Left lobe of liver (tissue), 2 donors: ENCODE data around the gene HAUS7. TPM values are rescaled to one million over a fixed set of nuclear protein-coding genes. Genes with fewer than 3 reads are reported as not detected.

Source experiments
- ATAC-seq: fragments of 200-7000 bp; cut with Tn5 transposase; one replicate; pipeline ENCODE4 v1.9.1; 2020; ENCODE audit warnings: mild to moderate bottlenecking, moderate library complexity
- DNase-seq: peaks from one replicate; pipeline ENCODE4 v3.0.0-alpha.2; 2020; ENCODE audit warnings: low spot score
- total RNA-seq: library from RNA; stranded (reverse); gene quantifications from one replicate; pipeline ENCODE4 v1.2.1, GENCODE V29; 2021
- donor health status: DM: no; HTN: no; CAD: no; lungs with moderate emphysema.
- donor health status: DM: no; HTN: yes; CAD: no.

Gene HAUS7
- total RNA-seq, 1 donor from 2014 or later = 11.2 TPM

- ATAC-seq = no peak
- DNase-seq = no peak
These were observed 28.4 kb downstream of the HAUS7 start for GRCh38 chrX:153441981-153442380.

GRCh38 chrX:153441296-153441695, 29.1 kb downstream of the HAUS7 start:
- DNase-seq (no peak), ATAC-seq (no peak)

DNA sequence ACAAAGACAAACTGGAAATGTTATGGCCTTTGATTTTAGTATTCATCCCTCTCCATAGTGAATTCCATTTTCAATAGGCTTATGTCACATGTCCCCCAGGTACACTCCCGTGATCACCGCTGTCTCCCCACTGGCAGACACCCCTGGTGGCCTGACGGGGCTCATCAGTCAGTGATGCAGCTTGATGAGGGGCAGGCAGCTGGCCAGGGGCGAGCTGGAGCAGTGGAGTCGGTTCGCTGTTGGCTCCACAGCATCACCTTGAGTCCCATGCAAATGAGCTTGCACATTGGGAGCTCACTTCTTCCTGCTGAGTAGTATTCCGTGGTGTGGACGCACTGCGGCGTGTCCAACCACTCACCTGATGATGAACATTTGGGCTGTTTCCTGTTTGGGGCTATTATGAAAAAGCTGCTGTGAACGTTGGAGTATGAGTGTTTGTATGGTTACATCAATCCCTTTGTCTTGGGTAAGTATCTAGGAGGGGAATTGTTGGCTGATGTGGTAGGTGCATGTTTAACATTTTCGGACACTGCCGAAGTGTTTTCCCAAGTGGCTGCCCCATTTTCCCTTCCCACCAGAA, 29.7 kb downstream of the HAUS7 start:
- no peak for ATAC-seq
- DNase-seq = no peak

DNA sequence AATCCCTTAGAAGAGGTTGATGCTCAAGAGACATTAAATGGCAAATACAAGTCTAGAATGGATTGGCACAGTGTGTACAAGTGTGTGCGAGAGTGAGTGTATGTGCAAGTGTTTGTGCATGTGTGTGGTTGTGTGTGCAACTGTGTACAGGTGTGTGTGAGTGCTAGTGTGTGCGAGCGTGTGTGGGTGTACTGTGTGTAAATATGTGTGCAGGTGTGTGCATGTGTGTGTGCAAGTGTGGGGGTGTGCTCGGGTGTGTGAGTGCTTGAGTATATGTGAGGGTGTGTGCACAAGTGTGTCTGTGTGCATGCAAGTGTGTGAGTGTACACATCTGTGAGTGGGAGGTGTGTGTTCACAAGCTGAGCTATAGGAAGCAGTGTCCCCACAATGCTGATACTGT, 30.4 kb downstream of the HAUS7 start:
- DNase-seq = no peak
- no peak for ATAC-seq

- DNase-seq (no peak), ATAC-seq (peak; percentile 73)
These were observed 31.8 kb downstream of the HAUS7 start for GRCh38 chrX:153438532-153438931.

DNA sequence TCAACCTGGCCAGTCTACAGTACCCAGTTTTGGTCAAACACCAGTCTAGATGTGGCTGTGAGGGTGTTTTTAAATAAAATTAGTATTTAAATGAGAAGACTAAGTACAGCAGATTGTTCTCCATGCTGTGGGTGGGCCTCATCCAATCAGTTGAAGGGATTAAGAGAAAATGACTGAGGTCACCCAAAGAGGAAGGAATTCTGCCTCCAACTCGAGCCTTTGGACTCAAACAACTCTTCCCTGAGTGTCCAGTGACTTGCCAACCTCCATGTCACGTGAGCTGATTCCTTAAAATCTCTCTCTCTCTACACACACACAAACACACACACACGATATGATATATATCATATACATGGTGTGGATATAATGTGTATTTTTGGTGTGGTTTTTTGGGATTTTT, 34.5 kb downstream of the HAUS7 start:
- no peak for ATAC-seq
- DNase-seq = no peak

DNA sequence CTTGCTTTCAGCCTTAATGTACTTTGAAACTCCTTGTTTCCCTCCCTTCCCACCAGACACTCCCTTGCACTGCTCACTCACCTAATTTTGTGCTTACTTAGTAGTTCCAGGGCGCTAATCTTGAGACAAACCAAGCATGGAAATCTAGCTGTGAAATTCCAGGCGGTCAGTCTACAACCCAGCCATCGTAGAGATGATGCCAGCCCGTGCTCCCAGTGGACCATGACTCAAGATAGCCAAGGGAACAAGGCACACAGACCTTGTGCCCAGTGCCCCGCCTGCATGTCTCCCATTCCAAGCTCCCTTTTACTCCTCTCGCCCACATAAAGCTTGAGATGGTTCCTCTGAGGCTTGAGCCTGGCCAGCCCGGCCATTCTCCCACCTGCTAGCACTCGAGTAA, 35.6 kb downstream of the HAUS7 start:
- ATAC-seq = no peak
- DNase-seq = no peak

- ATAC-seq = no peak
- no peak for DNase-seq
These were observed 36.5 kb downstream of the HAUS7 start for GRCh38 chrX:153433781-153434285.

DNA sequence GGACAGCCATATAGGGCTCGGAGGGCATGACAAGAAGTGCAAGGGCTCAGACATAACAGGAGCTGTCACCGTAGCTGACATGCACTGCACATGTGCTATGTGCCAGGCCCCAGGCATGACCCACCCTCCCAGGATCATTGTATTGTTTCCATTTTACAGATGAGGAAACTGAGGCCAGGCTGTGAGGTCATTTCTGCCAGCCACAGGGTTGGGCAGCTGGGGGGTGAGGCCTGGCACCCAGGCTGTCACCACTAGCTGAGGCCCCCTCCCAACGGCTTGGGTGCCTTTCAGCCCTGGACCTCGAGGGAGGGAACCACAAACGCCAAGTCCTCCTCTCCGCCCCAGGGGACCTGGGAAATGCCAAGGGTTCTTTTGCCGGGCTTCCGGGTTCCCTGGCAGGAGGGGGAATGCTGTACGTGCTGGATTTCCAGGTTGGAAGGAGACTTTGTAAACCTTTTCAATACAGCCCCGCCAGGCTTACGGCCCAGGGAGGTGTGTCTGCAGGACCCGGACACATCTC, 37.2 kb downstream of the HAUS7 start:
- ATAC-seq = no peak
- no peak for DNase-seq

DNA sequence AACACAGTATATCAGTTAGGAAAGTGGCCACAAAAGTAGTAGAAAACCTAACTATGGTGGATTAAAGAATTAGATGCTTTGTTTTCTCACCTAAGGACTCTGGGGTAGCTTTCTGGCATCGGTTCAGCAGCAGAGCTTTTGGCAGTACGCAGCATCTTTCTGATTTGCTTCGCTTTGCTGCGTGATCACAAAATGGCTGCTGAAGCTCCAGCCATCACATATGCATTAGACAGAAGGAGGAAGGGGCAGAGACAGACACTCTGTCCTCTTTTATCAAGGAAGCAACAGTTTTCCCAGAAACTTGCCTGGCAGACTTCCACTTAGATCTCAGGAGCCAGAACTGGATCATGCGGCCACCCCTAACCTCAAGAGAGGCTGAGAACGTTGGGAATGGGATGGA, 39.6 kb downstream of the HAUS7 start:
- no peak for DNase-seq

GRCh38 chrX:153426204-153426603, 44.2 kb downstream of the HAUS7 start:
- no peak for ATAC-seq
- DNase-seq = no peak

More for the DNA sequence above, 39.6 kb downstream of the HAUS7 start:
- no peak for ATAC-seq

DNA sequence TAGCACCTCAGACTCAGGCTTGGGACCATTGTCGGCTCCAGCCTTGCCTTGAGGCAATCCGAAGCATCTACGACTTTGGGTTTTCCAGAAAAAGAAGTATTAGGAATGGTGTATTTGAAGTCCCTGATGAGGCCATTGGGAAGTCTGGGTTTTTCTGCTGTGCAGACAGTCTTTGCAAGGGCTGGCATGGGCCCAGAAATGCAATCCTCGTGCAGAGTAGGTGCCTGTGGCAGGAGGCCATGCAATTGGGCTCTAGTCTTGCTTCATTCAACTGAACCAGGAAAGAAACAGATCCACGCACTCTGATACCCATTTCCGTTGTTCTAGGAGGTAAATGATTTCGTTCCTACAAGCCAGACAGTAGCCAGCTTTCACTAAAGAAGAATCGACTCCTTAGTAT, 46.7 kb downstream of the HAUS7 start:
- ATAC-seq (peak; percentile 80), DNase-seq (peak; percentile 70)

DNA sequence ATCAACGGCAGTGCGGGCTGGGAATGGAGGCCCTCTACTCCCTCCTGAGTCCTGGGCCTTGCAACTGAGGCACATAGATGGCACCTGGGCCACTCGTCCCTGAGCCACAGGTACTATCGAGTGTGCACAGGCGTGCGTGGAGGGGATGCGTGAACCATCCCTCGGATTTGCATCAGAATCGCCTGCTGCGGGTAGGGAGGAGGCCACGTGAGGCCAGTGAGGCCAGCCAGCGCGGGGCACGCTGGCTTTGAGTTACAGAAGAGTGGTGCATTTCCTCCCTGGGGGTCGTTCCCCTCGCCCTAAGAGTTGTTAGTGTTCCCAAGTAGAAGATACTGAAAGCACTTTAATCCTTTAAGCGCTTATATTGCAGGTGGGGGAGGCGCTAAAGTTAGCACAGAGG, 48.5 kb downstream of the HAUS7 start:
- DNase-seq = no peak
- no peak for ATAC-seq

DNA sequence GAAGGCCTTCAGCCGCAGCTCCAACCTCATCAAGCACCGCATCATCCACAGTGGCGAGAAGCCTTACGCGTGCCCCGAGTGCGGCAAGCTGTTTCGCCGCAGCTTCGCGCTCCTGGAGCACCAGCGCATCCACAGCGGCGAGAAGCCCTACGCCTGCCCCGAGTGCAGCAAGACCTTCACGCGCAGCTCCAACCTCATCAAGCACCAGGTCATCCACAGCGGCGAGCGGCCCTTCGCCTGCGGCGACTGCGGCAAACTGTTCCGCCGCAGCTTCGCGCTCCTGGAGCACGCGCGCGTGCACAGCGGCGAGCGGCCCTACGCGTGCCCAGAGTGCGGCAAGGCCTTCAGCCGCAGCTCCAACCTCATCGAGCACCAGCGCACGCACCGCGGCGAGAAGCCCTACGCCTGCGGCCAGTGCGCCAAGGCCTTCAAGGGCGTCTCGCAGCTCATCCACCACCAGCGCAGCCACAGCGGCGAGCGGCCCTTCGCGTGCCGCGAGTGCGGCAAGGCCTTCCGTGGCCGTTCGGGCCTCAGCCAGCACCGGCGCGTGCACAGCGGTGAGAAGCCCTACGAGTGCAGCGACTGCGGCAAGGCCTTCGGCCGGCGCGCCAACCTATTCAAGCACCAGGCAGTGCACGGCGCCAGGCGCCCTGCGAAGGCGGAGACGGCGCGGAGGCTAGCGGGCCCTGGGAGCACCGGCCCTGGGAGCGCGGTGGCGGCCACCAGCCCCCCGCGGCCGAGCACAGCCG, 49.4 kb downstream of the HAUS7 start:
- DNase-seq (no peak), ATAC-seq (no peak)

GRCh38 chrX:153417637-153418036, 52.7 kb downstream of the HAUS7 start:
- DNase-seq (no peak), ATAC-seq (no peak)

GRCh38 chrX:153416781-153417450, 53.5 kb downstream of the HAUS7 start:
- no peak for ATAC-seq
- no peak for DNase-seq

DNA sequence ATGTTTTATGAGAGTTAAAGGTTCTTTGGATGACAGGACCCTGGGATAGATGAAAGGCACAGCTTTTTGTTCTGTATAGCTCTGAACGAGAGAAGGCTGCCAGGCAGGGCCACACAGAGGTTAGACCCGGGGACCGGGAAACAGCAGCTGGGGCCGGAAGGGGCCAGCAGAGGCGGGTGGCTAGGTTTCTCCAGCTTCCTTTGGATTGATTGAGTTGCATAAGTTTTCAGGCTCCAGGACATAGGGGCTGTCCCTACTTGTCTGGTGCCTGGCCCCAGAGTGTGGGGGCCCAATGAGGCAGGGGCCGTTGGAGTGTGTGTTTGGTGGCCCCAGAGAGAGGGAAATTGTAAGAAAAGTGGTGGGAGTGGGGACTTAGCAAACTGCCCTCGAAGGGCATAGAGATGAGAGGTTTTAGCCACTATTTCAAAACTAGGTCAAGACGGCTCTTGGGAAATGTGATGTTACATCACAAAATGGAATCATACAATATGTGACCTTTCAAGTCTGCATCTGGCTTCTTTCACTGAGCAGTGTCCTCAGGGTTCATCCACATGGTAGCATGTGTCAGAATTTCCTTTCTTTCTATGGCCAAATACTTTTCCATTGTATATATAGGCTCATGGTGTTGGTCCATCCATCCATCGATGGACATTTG, 55.4 kb downstream of the HAUS7 start:
- ATAC-seq (no peak), DNase-seq (no peak)

DNA sequence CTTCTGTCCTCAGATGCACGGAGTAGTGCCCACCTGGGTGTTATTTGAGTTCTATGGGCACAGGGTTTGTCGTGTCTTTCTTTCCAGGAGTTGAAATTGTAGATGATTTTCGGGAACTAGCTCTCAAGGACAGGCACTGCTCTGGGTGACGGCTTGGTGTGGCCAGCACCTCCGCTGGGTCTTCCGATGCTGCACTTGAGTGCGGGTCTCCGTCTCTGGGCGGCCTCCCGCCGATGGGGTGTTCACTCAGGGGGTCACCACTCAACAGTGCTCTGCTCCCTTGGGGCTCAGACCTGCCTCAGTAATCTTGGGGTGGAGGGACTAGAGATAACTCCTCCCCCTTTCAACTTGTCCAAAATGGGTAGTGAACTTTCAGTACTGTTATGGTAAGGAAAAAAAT, 56.6 kb downstream of the HAUS7 start:
- DNase-seq (no peak), ATAC-seq (no peak)

- DNase-seq (no peak), ATAC-seq (no peak)
These were observed 57.3 kb downstream of the HAUS7 start for GRCh38 chrX:153412746-153413720.

DNA sequence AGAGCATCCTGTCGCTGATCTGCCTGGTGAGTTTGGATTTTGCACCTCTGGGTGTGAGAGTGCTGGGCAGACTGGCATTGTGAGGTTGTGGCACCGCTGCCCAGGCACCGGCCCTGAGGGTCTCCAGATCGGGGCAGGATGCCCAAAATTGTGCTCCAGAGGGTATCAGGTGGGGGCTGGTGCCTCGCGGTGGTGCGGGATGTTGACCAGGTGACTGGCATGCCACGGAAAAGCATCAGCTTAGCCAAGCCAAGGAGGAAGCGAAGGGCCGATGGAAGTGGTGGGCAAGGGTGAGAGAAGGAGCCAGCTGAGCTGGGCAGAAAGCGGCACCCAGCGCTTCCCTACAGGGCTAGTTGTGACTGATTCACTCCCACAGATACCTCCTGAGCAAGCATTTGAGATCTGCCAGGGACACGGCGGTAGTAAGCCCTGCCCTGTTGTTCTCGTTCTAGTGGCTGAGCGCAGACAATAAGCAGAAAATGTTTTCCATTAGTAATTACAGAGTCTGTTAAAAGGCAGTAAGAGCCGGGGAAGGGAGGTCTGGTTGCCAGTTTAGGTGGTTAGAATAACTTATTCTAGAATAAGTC, 58.3 kb downstream of the HAUS7 start:
- no peak for ATAC-seq
- DNase-seq = no peak
